HG02763 (cell line): Measurements from ENCODE around the gene PKMYT1.
"Not testable (repeated sequence)": the region's sequence is repeated elsewhere in the genome, so short reads cannot be mapped to it uniquely, and the experiment has no call there.

ENCODE experiments used
- ATAC-seq: cut with Tn5 transposase; IDR thresholded peaks from one replicate; pipeline ENCODE4 v1.9.1; 2021; ENCODE audit warnings: mild to moderate bottlenecking, moderate library complexity; ENCODE audit not compliant: unreplicated experiment

Gene PKMYT1

DNA sequence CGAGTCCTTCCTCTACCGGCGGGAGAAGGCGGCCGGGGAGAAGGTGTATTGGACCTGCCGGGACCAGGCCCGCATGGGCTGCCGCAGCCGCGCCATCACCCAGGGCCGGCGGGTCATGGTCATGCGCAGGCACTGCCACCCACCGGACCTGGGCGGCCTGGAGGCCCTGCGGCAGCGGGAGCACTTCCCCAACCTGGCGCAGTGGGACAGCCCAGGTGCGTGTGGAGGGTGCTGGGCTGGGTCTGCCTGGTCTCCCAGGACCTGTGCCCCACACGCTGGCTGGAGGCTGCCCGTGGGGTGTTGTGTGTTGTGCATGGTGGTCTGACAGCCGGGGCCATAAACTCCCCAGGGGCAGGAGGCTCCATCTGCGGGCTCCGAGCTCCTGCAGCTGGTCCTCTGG is 43.1 kb downstream of the PKMYT1 start:
- ATAC-seq = no peak

DNA sequence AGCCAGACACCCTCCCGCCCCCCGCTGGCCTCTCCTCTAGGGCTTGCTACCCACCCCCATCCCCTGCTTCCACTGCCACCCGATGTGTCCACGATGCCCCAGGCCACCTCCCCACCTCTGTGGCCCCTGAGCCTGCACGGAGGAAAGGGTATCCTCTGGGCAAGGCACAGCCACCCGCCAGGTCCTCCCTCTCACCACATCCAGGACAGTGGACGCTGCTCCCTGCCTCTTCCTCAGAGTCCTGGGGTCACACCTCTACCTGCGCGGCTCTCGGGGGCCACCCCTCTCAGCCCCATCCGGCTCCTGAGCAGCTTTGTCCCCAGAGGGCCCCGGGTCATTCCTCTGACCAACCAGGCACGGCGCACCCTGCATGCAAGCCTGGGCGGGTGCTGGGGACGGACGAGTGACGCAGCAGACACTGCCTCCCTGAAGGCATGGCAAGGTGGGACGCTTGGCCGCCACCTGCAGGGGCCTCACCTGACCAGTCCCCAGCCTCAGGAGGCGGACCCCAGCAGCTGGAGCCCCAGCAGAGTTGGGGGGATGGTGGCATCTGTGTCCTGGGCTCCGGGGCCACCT is 43.7 kb downstream of the PKMYT1 start:
- ATAC-seq = no peak

DNA sequence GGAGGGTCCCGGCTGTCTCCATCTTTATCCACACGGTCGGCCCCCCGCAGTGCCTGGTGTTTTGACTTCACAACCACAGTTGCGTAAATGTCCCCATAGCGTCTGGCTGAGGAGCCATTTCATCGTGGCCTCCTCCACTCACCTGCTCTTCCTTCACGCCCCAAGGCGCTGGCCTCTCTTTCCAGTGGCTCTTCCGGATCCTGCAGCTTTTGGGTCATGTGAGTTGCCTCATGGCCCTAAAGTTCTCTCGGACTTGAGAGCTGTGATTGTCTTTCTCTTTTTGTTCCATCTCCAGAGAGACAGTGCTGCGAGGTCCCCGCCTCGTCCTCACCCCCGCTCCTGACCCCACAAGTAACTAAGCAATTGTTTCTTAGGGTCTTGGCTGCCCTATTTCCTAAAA is 45.8 kb downstream of the PKMYT1 start:
- no peak for ATAC-seq

DNA sequence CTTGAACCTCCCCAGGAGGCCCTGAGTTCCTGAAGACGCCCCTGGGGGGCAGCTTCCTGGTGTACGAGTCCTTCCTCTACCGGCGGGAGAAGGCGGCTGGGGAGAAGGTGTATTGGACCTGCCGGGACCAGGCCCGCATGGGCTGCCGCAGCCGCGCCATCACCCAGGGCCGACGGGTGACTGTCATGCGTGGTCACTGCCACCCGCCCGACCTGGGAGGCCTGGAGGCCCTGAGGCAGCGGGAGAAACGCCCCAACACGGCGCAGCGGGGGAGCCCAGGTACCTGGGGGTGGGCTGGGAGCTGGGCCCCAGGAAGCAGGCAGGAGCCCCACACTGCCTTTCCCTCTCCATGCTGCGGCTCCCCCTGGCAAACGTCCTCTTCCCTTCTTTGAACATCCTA is 46.5 kb downstream of the PKMYT1 start:
- no peak for ATAC-seq

DNA sequence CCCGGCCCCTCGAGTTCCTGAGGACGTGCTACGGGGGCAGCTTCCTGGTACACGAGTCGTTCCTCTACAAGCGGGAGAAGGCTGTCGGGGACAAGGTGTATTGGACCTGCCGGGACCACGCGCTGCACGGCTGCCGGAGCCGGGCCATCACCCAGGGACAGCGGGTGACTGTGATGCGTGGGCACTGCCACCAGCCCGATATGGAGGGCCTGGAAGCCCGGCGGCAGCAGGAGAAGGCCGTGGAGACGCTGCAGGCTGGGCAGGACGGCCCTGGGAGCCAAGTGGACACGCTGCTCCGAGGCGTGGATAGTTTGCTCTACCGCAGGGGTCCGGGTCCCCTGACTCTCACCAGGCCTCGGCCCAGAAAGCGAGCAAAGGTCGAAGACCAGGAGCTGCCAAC is 47.1 kb downstream of the PKMYT1 start:
- no peak for ATAC-seq

DNA sequence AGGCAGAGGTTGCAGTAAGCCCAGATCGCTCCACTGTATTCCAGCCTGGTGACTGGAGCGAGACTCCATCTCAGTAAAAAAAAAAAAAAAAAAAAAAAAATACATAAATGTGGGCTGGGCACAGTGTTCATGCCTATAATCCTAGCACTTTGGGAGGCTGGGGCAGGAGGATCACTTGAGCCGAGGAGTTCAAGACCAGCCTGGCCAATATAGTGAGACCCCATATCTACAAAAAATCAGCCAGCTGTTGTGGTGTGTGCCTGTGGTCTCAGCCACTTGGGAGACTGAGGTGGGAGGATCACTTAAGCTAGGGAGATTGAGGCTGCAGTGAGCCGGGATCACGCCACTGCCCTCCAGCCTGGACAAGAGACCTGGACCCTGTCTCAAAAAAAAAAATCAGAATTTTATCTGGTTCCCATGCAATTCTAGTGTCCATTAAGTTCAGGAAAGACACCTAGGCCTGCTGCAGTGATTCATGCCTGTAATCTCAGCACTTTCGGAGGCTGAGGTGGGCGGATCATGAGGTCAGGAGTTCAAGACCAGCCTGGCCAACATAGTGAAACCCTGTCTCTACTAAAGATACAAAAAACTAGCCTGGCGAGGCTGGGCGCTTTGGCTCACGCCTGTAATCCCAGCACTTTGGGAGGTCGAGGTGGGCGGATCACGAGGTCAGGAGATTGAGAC is 48.9 kb downstream of the PKMYT1 start:
- not testable (repeated sequence) for ATAC-seq

DNA sequence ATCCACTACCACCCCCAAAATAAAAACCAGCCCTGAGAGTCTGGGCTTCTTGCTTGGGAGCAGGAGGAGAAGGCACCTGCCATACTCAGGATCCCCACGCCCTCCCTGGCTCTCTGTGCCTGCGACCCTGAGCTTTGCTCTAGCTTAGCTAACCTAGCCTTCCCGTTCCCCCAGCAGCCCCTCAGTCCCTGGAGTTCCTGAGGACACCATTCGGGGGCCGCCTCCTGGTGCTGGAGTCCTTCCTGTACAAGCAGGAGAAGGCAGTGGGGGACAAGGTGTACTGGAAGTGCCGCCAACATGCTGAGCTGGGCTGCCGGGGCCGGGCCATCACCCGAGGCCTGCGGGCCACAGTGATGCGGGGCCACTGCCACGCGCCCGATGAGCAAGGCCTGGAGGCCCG is 50.0 kb downstream of the PKMYT1 start:
- no peak for ATAC-seq

DNA sequence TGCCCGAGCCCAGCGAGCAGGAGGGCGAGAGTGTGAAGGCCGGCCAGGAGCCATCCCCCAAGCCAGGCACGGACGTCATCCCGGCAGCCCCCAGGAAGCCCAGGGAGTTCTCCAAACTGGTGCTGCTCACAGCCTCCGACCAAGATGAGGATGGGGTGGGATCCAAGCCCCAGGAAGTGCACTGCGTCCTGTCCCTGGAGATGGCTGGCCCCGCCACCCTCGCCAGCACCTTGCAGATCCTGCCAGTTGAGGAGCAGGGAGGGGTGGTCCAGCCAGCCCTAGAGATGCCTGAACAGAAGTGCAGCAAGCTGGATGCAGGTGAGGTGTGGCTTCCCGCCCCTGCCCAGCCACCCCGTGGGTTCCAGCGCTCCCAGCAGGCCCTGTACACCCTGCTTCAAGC is 50.6 kb downstream of the PKMYT1 start:
- no peak for ATAC-seq

DNA sequence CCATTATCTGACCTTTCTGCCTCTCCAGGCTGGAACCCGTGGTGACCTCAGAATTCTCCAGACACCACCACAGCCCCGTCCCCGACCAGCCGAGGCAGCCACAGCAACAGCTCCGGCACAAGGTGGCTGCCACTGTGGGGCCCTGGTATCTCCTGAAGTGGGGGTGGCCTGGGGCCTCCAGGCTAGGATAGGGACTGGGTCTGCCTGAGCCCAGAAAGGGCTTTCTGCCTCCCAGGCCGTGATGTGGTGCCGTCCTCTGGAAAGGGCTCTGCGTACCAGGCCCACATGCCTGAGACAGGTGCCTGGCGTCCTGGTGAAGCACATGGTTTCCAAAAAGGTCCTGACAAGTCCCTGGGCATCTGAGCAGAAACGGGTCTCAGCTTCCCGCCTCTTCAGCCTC is 51.5 kb downstream of the PKMYT1 start:
- ATAC-seq = no peak

DNA sequence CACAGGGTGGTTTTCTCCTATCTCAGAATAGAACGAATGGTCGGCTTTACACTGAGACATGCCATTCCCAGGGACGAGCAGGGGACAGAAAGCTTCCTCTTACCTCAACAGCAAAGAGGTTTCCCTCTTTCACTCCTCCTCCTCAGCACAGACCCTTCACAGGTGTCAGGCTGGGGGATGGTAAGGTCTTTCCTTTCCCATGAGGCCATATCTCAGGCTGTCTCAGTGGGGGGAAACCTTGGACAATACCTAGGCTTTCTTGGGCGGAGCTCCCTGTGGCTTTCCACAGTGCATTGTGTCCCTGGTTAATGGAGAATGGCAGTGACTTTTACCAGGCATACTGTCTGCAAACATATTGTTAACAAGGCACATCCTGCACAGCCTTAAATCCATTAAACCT is 52.1 kb downstream of the PKMYT1 start:
- not testable (repeated sequence) for ATAC-seq

DNA sequence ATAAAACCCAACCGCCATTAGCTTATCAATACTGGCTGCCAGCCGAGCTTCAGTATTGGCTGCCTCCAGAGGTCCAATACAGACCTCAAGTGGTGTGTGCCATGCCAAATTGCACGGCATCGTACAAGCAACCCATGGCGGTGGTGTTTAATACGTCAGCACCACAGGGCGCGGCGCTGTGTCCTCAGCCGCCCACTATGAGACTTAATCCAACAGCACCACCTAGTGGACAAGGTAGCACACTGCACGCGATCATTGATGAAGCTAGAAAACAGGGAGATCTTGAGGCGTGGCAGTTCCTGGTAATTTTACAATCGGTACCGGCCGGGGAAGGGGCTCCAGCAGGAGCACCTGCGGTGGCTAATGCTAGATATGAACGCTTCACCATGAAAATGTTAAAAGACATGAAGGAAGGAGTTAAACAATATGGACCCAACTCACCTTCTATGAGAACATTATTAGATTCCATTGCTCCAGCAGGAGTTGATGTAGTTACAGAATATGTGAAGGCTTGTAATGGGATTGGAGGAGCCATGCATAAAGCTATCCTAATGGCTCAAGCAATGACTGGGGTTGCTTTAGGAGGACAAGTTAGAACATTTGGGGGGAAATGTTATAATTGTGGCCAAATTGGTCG is 53.1 kb downstream of the PKMYT1 start:
- ATAC-seq = no peak

DNA sequence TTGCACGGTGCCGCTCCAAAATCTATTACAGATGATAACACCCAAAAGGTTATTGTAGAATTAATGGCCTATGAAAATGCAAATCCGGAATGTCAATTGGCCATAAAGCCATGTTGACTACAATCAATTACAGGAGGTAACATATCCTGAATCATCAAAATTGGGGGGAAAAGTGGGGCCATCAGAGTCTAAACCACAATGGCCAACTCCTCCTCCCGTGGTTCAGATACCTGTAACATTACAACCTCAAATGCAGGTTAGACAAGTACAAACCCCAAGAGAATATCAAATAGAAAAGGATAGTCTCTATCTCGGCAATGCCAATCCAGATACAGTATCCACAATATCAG is 53.6 kb downstream of the PKMYT1 start:
- ATAC-seq = no peak

DNA sequence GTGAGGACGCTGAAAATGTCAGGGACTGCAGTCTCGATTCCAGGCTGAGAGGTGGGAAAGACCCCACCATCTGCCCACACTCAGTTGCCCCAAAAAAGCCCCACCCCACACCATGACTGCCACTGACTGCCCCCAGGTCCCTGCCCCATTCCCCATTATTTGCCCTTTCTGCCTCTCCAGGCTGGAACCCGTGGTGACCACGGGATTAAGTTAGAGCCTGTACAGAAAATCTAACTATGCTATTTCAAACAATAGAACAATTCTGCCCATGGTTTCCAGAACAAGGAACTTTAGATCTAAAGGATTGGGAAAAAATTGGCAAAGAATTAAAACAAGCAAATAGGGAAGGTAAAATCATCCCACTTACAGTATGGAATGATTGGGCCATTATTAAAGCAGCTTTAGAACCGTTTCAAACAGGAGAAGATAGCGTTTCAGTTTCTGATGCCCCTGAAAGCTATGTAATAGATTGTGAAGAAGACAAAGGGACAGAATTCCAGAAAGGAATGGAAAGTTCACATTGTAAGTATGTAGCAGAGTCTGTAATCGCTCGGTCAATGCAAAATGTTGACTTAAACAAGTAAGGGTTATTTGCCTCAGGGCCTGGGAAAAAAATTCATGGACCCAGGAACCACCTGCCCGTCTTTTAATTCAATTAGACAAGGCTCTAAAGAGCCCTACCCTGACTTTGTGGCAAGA is 54.1 kb downstream of the PKMYT1 start:
- ATAC-seq = no peak

DNA sequence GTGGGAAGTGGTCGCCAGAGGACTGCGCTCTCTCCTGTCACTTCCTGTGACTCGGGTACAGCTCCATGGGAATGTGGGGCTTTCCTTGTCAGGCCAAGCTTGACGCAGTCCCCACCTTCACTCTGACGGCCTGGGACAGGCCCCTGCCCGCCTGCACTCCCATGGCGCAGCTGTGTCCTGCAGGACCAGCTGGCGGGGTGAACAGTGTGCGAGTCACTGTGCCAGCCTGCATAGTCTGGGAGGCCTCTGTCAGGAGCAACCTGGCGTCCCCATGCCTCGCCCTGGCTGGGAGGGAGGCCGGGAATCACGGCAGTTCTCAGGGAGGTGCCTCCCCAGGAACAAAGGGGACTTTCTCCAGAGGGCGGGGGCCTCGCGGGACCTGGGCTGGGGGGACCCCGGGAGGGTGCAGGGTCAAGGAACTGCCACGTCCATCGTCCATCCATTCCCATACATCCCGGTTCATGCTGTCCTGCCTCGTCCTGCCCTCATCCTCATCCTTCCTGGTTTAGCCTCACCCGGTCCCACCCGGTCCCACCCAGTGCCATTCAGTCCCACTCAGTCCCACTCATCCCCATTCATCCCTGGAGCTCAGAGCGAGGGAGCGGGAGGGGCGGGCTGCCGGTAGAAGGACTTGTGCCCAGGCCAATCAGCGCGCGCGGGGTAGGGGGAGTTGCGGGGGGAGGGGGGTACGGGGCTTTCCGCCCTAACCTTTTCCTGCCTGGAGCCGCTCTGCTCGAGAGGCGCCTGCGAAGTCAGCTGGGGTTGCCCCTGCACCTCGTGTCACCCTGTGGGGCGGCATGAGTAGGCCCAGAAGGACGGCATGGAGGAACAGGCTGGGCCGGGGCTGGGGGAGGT is 55.1 kb downstream of the PKMYT1 start:
- no peak for ATAC-seq

DNA sequence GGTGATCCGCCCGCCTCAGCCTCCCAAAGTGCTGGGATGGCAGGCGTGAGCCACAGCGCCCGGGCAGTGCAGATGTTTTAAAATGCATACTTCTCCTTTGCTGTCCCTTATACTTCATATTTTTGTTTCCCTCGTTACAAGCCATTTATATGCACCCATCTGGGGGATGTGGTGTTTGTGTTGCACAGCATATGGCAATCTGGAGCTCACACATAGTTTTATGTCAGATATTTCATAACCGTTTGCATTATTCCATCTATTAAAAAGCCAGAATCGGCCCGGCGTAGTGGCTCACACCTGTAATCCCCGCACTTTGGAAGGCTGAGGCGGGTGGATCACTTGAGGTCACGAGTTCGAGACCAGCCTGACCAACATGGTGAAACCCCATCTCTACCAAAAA is 56.8 kb downstream of the PKMYT1 start:
- ATAC-seq = no peak
